ENCODE measurements around the gene PRORP. TPM values are rescaled to one million over a fixed set of nuclear protein-coding genes. Genes with fewer than 3 reads are reported as not detected.

Gene PRORP
- total and polyA plus RNA-seq, 2 of the 13 experiments (the other 11 are each of a cell fraction or from before 2014, with no cell fraction given), result 48.9 to 88.7 TPM

- no peak for TF ChIP-seq FOXA1 (IDR thresholded peaks at IDR 0.05)
- peak; percentile 48; the same call in 1 of the 2 replicates for TF ChIP-seq FOXA1 (CRISPR knock-in tag; IDR thresholded peaks at IDR 0.05)
- peak; percentile 93 for TF ChIP-seq ZNF280B (CRISPR knock-in tag; IDR thresholded peaks at IDR 0.05; ENCODE audit: borderline replicate concordance)
- TF ChIP-seq ZNF230 (CRISPR knock-in tag; IDR thresholded peaks at IDR 0.05), result peak; percentile 97
- TF ChIP-seq PPARG (CRISPR knock-in tag; conservative IDR thresholded peaks at IDR 0.05), result peak; percentile 54
- TF ChIP-seq ZNF337 (CRISPR knock-in tag; IDR thresholded peaks at IDR 0.05; ENCODE audit: borderline replicate concordance, low read depth), result peak; percentile 99; the same call in 1 of the 2 replicates
- peak; percentile 76; the same call in 1 of the 2 replicates for TF ChIP-seq ZNF709 (CRISPR knock-in tag; IDR thresholded peaks at IDR 0.05)
- TF ChIP-seq, protein P1, sequence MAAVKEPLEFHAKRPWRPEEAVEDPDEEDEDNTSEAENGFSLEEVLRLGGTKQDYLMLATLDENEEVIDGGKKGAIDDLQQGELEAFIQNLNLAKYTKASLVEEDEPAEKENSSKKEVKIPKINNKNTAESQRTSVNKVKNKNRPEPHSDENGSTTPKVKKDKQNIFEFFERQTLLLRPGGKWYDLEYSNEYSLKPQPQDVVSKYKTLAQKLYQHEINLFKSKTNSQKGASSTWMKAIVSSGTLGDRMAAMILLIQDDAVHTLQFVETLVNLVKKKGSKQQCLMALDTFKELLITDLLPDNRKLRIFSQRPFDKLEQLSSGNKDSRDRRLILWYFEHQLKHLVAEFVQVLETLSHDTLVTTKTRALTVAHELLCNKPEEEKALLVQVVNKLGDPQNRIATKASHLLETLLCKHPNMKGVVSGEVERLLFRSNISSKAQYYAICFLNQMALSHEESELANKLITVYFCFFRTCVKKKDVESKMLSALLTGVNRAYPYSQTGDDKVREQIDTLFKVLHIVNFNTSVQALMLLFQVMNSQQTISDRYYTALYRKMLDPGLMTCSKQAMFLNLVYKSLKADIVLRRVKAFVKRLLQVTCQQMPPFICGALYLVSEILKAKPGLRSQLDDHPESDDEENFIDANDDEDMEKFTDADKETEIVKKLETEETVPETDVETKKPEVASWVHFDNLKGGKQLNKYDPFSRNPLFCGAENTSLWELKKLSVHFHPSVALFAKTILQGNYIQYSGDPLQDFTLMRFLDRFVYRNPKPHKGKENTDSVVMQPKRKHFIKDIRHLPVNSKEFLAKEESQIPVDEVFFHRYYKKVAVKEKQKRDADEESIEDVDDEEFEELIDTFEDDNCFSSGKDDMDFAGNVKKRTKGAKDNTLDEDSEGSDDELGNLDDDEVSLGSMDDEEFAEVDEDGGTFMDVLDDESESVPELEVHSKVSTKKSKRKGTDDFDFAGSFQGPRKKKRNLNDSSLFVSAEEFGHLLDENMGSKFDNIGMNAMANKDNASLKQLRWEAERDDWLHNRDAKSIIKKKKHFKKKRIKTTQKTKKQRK (IDR thresholded peaks at IDR 0.05; ENCODE audit: low read length), result no peak
- TF ChIP-seq NR2F6 (IDR thresholded peaks at IDR 0.05), result peak; percentile 52
- peak; percentile 60 for TF ChIP-seq NR2F6 (CRISPR knock-in tag; IDR thresholded peaks at IDR 0.05)
- TF ChIP-seq IRF1 (CRISPR knock-in tag; IDR thresholded peaks at IDR 0.05; ENCODE audit: low read depth), result peak; percentile 80; the same call in 1 of the 2 replicates
- peak; percentile 84; the same call in 1 of the 2 replicates for TF ChIP-seq DR1 (CRISPR knock-in tag; IDR thresholded peaks at IDR 0.05)
- TF ChIP-seq PREB (CRISPR knock-in tag; IDR thresholded peaks at IDR 0.05), result peak; percentile 96; the same call in 1 of the 2 replicates
- peak; percentile 99 for TF ChIP-seq HOXA3 (CRISPR knock-in tag; IDR thresholded peaks at IDR 0.05)
- no peak; the same call in 1 of the 2 replicates for TF ChIP-seq PRMT3 (CRISPR knock-in tag; IDR thresholded peaks at IDR 0.05; ENCODE audit: borderline replicate concordance, low read depth)
- peak; percentile 100 for TF ChIP-seq RNF2 (conservative IDR thresholded peaks at IDR 0.05; ENCODE audit: low read depth)
- peak; percentile 95; the same call in 1 of the 2 replicates for TF ChIP-seq ZNF33B (CRISPR knock-in tag; IDR thresholded peaks at IDR 0.05)
- peak; percentile 96 for TF ChIP-seq ZNF720 (CRISPR knock-in tag; IDR thresholded peaks at IDR 0.05)
- TF ChIP-seq, protein P2, sequence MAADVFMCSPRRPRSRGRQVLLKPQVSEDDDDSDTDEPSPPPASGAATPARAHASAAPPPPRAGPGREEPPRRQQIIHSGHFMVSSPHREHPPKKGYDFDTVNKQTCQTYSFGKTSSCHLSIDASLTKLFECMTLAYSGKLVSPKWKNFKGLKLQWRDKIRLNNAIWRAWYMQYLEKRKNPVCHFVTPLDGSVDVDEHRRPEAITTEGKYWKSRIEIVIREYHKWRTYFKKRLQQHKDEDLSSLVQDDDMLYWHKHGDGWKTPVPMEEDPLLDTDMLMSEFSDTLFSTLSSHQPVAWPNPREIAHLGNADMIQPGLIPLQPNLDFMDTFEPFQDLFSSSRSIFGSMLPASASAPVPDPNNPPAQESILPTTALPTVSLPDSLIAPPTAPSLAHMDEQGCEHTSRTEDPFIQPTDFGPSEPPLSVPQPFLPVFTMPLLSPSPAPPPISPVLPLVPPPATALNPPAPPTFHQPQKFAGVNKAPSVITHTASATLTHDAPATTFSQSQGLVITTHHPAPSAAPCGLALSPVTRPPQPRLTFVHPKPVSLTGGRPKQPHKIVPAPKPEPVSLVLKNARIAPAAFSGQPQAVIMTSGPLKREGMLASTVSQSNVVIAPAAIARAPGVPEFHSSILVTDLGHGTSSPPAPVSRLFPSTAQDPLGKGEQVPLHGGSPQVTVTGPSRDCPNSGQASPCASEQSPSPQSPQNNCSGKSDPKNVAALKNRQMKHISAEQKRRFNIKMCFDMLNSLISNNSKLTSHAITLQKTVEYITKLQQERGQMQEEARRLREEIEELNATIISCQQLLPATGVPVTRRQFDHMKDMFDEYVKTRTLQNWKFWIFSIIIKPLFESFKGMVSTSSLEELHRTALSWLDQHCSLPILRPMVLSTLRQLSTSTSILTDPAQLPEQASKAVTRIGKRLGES (CRISPR knock-in tag; IDR thresholded peaks at IDR 0.05; ENCODE audit: borderline replicate concordance), result peak; percentile 96
- peak; percentile 95 for TF ChIP-seq GABPB1 (CRISPR knock-in tag; IDR thresholded peaks at IDR 0.05)
These were observed at the start of gene PRORP, which contains the start of gene PPP2R3C (continued) for GRCh38 chr14:35121887-35122695.

All from HepG2 (cell line).